ENCODE results near the gene KLK4. TPM values are rescaled to one million over a fixed set of nuclear protein-coding genes. Genes with fewer than 3 reads are reported as not detected.

KLK4 gene
- total and polyA plus RNA-seq, 3 experiments from 2014 or later, result not detected

DNA sequence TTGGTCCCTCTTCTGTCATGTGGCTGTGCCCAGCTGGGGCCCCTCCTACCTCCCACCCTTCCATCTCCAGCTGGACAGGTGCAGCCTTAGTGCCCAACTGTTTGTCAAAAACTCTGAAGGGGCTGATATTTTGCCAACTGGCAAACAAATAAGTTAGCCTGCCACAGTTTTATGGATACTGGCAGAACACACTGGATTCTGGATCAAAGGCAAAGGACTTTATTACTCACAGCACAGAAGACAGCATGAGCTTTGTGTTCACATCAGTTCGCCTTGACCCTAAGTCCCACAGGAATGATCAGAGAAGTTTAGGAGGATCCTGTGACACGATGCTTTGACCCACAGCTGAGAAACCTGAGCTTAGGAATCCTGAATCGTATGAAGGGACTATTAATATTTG lies 21.6 kb downstream of the KLK4 start:
- no peaks in the 10 kb centered on the region for H3K27me3 ChIP-seq (ENCODE audit: insufficient read depth, low read length, poor library complexity, severe bottlenecking)
- no peak for DNase-seq
- no peak overlapping the region for H3K27ac ChIP-seq (ENCODE audit: low read depth, low read length)
- Mint-ChIP-seq H3K27me3 (peaks cover 17 to 56% of the 10 kb centered on the region in 2 donors), H3K27ac (no peak overlapping the region), H3K36me3 (no peaks in the 10 kb centered on the region), H3K4me3 (no peak overlapping the region), H3K9me3 (peaks cover 0 to 9% (median 5%) of the 10 kb centered on the region in 5 donors), H3K4me1 (no peaks in the 10 kb centered on the region)
- no peak overlapping the region for H3K4me3 ChIP-seq (ENCODE audit: low read length)
- no peaks in the 10 kb centered on the region for H3K36me3 ChIP-seq (ENCODE audit: insufficient read depth, low read length)
- CTCF ChIA-PET, result no interaction called here
- H3K4me1 ChIP-seq (ENCODE audit: insufficient read depth, low read length), result no peaks in the 10 kb centered on the region
- H3K9me3 ChIP-seq (ENCODE audit: low read length), result no peaks in the 10 kb centered on the region
- POLR2A ChIA-PET, result no interaction called here

DNA sequence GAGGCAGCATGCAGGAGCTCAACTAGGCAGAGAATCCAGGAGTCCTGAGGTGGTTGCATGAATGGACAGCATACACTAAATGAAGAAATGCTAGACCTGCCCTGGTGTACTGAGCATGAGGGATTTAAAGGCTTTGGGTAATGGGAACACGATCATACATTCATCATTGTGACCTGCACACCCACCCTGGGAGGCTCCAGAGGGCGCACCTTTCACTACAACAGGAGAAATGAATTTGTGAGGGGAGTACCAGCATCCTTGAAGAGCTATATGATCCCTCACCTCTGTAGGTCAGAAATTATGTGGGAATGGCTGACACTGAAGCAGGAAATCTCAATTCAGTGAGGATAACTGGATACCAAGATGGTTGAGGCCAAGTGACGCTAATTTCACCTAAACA lies 29.0 kb downstream of the KLK4 start:
- Mint-ChIP-seq H3K4me1 (no peaks in the 10 kb centered on the region), H3K27me3 (peaks cover 26 to 58% of the 10 kb centered on the region in 2 donors), H3K36me3 (no peaks in the 10 kb centered on the region), H3K9me3 (peaks cover 0 to 1% (median 0%) of the 10 kb centered on the region in 5 donors), H3K27ac (no peak overlapping the region), H3K4me3 (no peak overlapping the region)
- Histone ChIP-seq H3K9me3 (ENCODE audit: low read length) (no peaks in the 10 kb centered on the region), H3K27ac (ENCODE audit: low read depth, low read length) (no peak overlapping the region), H3K36me3 (ENCODE audit: insufficient read depth, low read length) (no peaks in the 10 kb centered on the region), H3K4me1 (ENCODE audit: insufficient read depth, low read length) (no peaks in the 10 kb centered on the region), H3K4me3 (ENCODE audit: low read length) (no peak overlapping the region), H3K27me3 (ENCODE audit: insufficient read depth, low read length, poor library complexity, severe bottlenecking) (peaks cover 3% of the 10 kb centered on the region)
- ChIA-PET CTCF (no interaction called here), POLR2A (no interaction called here)
- no peak for DNase-seq

DNA sequence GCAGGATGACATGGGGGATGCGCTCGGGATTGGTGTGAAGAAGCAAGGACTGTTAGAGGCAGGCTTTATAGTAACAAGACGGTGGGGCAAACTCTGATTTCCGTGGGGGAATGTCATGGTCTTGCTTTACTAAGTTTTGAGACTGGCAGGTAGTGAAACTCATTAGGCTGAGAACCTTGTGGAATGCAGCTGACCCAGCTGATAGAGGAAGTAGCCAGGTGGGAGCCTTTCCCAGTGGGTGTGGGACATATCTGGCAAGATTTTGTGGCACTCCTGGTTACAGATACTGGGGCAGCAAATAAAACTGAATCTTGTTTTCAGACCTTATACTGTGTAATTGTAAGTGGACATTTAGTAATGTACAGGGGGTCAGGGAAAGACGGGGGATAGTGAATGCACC lies 31.0 kb downstream of the KLK4 start:
- CTCF ChIA-PET, result no interaction called here
- no peak overlapping the region for H3K4me3 ChIP-seq (ENCODE audit: low read length)
- no peaks in the 10 kb centered on the region for H3K4me1 ChIP-seq (ENCODE audit: insufficient read depth, low read length)
- Mint-ChIP-seq H3K4me1 (no peaks in the 10 kb centered on the region), H3K9me3 (peaks cover 0 to 1% (median 0%) of the 10 kb centered on the region in 5 donors), H3K27me3 (peaks cover 21 to 49% of the 10 kb centered on the region in 2 donors), H3K4me3 (no peak overlapping the region), H3K36me3 (no peaks in the 10 kb centered on the region), H3K27ac (no peak overlapping the region)
- no peaks in the 10 kb centered on the region for H3K36me3 ChIP-seq (ENCODE audit: insufficient read depth, low read length)
- no peaks in the 10 kb centered on the region for H3K9me3 ChIP-seq (ENCODE audit: low read length)
- H3K27ac ChIP-seq (ENCODE audit: low read depth, low read length), result no peak overlapping the region
- H3K27me3 ChIP-seq (ENCODE audit: insufficient read depth, low read length, poor library complexity, severe bottlenecking), result peaks cover 7% of the 10 kb centered on the region
- no peak for DNase-seq
- POLR2A ChIA-PET, result no interaction called here

DNA sequence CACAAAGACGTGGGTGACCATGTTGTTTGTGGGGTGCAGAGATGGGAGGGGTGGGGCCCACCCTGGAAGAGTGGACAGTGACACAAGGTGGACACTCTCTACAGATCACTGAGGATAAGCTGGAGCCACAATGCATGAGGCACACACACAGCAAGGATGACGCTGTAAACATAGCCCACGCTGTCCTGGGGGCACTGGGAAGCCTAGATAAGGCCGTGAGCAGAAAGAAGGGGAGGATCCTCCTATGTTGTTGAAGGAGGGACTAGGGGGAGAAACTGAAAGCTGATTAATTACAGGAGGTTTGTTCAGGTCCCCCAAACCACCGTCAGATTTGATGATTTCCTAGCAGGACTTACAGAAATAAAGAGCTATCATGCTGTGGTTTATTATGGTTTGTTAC lies 32.3 kb downstream of the KLK4 start:
- H3K27me3 Mint-ChIP-seq, result peaks cover 18 to 43% of the 10 kb centered on the region in 2 donors
- Histone ChIP-seq H3K4me3 (ENCODE audit: low read length) (no peak overlapping the region), H3K4me1 (ENCODE audit: insufficient read depth, low read length) (no peaks in the 10 kb centered on the region), H3K9me3 (ENCODE audit: low read length) (no peaks in the 10 kb centered on the region), H3K27ac (ENCODE audit: low read depth, low read length) (no peak overlapping the region), H3K36me3 (ENCODE audit: insufficient read depth, low read length) (no peaks in the 10 kb centered on the region), H3K27me3 (ENCODE audit: insufficient read depth, low read length, poor library complexity, severe bottlenecking) (peaks cover 7% of the 10 kb centered on the region)
- CTCF ChIA-PET, result no interaction called here
- H3K4me3 Mint-ChIP-seq, result no peak overlapping the region
- no peak overlapping the region for H3K27ac Mint-ChIP-seq
- peaks cover 0 to 1% (median 0%) of the 10 kb centered on the region in 5 donors for H3K9me3 Mint-ChIP-seq
- no peak for DNase-seq
- H3K36me3 Mint-ChIP-seq, result no peaks in the 10 kb centered on the region
- H3K4me1 Mint-ChIP-seq, result no peaks in the 10 kb centered on the region
- POLR2A ChIA-PET, result no interaction called here

DNA sequence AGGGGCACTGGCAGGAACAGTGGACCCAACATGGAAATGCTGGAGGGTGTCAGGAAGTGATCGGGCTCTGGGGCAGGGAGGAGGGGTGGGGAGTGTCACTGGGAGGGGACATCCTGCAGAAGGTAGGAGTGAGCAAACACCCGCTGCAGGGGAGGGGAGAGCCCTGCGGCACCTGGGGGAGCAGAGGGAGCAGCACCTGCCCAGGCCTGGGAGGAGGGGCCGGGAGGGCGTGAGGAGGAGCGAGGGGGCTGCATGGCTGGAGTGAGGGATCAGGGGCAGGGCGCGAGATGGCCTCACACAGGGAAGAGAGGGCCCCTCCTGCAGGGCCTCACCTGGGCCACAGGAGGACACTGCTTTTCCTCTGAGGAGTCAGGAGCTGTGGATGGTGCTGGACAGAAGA lies 33.9 kb downstream of the KLK4 start:
- Mint-ChIP-seq H3K9me3 (peaks cover 0 to 1% (median 0%) of the 10 kb centered on the region in 5 donors), H3K36me3 (no peaks in the 10 kb centered on the region), H3K4me1 (no peaks in the 10 kb centered on the region), H3K4me3 (peak overlapping the region in 1 of 7 donors; percentile 21), H3K27me3 (peaks cover 19 to 39% of the 10 kb centered on the region in 2 donors), H3K27ac (no peak overlapping the region)
- H3K27ac ChIP-seq (ENCODE audit: low read depth, low read length), result no peak overlapping the region
- POLR2A ChIA-PET, result no interaction called here
- peaks cover 7% of the 10 kb centered on the region for H3K27me3 ChIP-seq (ENCODE audit: insufficient read depth, low read length, poor library complexity, severe bottlenecking)
- H3K4me3 ChIP-seq (ENCODE audit: low read length), result no peak overlapping the region
- no peaks in the 10 kb centered on the region for H3K9me3 ChIP-seq (ENCODE audit: low read length)
- CTCF ChIA-PET, result no interaction called here
- no peak for DNase-seq
- no peaks in the 10 kb centered on the region for H3K4me1 ChIP-seq (ENCODE audit: insufficient read depth, low read length)
- H3K36me3 ChIP-seq (ENCODE audit: insufficient read depth, low read length), result no peaks in the 10 kb centered on the region

DNA sequence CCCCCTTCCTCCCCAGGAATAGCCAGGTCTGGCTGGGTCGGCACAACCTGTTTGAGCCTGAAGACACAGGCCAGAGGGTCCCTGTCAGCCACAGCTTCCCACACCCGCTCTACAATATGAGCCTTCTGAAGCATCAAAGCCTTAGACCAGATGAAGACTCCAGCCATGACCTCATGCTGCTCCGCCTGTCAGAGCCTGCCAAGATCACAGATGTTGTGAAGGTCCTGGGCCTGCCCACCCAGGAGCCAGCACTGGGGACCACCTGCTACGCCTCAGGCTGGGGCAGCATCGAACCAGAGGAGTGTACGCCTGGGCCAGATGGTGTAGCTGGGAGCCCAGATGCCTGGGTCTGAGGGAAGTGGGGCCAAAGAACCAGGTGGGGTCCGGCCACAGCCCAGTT lies 34.7 kb downstream of the KLK4 start:
- Histone ChIP-seq H3K27me3 (ENCODE audit: insufficient read depth, low read length, poor library complexity, severe bottlenecking) (peaks cover 7% of the 10 kb centered on the region), H3K4me1 (ENCODE audit: insufficient read depth, low read length) (no peaks in the 10 kb centered on the region), H3K9me3 (ENCODE audit: low read length) (no peaks in the 10 kb centered on the region), H3K4me3 (ENCODE audit: low read length) (no peak overlapping the region), H3K27ac (ENCODE audit: low read depth, low read length) (no peak overlapping the region), H3K36me3 (ENCODE audit: insufficient read depth, low read length) (no peaks in the 10 kb centered on the region)
- Mint-ChIP-seq H3K27ac (no peak overlapping the region), H3K4me1 (no peaks in the 10 kb centered on the region), H3K27me3 (peaks cover 23 to 43% of the 10 kb centered on the region in 2 donors), H3K36me3 (no peaks in the 10 kb centered on the region), H3K9me3 (peaks cover 0 to 1% (median 0%) of the 10 kb centered on the region in 5 donors), H3K4me3 (no peak overlapping the region)
- no peak for DNase-seq
- CTCF ChIA-PET, result no interaction called here
- POLR2A ChIA-PET, result no interaction called here

DNA sequence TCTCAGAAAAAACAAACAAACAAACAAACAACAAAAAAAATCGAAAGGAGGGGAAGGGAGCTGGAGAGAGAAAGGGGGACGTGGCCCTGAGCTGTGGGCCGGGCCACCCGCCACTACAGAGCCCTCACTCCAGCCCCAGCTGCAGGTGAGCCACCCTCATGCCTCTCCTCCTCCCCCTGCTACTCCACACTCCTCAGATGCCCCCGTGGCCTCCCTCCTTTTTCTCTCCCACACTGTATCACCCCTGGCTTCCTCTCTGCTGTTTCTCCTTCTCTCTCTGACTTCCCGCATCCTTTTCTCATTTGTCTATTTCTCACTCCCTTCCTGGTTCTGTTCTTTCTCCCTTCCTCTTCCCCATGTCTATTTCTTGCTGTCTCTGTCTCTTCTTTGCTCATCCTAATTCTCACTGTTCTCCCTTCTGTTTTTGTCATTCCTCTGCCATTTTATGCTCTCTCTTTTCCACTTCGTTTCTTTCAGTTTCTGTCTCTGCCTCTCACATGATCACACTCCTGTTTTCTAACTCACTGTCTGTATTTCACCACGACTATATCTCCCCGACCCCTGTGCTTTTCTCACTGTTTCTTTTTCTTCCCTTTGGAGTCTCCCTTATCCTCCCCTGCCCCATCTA lies 35.3 kb downstream of the KLK4 start:
- H3K27me3 ChIP-seq (ENCODE audit: insufficient read depth, low read length, poor library complexity, severe bottlenecking), result peaks cover 7% of the 10 kb centered on the region
- Mint-ChIP-seq H3K27me3 (peaks cover 26 to 48% of the 10 kb centered on the region in 2 donors), H3K4me1 (no peaks in the 10 kb centered on the region), H3K4me3 (no peak overlapping the region), H3K9me3 (peaks cover 0 to 1% (median 0%) of the 10 kb centered on the region in 5 donors), H3K36me3 (no peaks in the 10 kb centered on the region), H3K27ac (no peak overlapping the region)
- no peak overlapping the region for H3K4me3 ChIP-seq (ENCODE audit: low read length)
- no peaks in the 10 kb centered on the region for H3K36me3 ChIP-seq (ENCODE audit: insufficient read depth, low read length)
- H3K27ac ChIP-seq (ENCODE audit: low read depth, low read length), result no peak overlapping the region
- ChIA-PET CTCF (no interaction called here), POLR2A (no interaction called here)
- H3K9me3 ChIP-seq (ENCODE audit: low read length), result no peaks in the 10 kb centered on the region
- no peaks in the 10 kb centered on the region for H3K4me1 ChIP-seq (ENCODE audit: insufficient read depth, low read length)
- no peak for DNase-seq

DNA sequence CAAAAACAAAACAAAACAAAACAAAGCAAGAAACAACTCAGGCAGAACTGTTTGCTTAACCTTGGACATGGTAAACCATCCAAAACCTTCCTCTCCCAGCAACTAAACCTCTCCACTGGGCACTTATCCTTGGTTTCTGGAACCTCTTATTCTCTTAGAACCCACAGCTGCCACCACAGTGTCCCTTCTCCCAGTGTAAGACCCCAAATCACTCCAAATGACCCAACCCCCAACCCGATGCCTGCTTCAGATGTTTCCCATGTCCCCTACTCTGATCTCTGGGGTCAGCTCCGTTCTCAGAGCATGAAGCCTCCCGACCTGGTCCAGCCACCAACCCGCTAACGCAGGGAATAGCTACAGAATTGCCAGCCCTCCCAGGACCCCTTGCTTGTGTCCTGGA lies 37.0 kb downstream of the KLK4 start:
- Histone ChIP-seq H3K27ac (ENCODE audit: low read depth, low read length) (no peak overlapping the region), H3K36me3 (ENCODE audit: insufficient read depth, low read length) (no peaks in the 10 kb centered on the region), H3K9me3 (ENCODE audit: low read length) (no peaks in the 10 kb centered on the region), H3K4me3 (ENCODE audit: low read length) (no peak overlapping the region), H3K27me3 (ENCODE audit: insufficient read depth, low read length, poor library complexity, severe bottlenecking) (peaks cover 7% of the 10 kb centered on the region), H3K4me1 (ENCODE audit: insufficient read depth, low read length) (no peaks in the 10 kb centered on the region)
- Mint-ChIP-seq H3K4me3 (no peak overlapping the region), H3K9me3 (peaks cover 0 to 3% (median 0%) of the 10 kb centered on the region in 5 donors), H3K4me1 (no peaks in the 10 kb centered on the region), H3K36me3 (no peaks in the 10 kb centered on the region), H3K27ac (no peak overlapping the region), H3K27me3 (peaks cover 19 to 42% of the 10 kb centered on the region in 2 donors)
- CTCF ChIA-PET, result no interaction called here
- POLR2A ChIA-PET, result no interaction called here
- no peak for DNase-seq
